Mesendoderm (in vitro differentiated cells): ENCODE measurements around the gene SCCPDH.
"Not testable (repeated sequence)": the region's sequence is repeated elsewhere in the genome, so short reads cannot be mapped to it uniquely, and the experiment has no call there.

ENCODE experiments used
- DNase-seq: peaks from one replicate; pipeline ENCODE4 v3.0.0; 2013
- H2AK5ac ChIP-seq: 2 replicates; pipeline ENCODE4 v1.6.1; 2013; ENCODE audit warnings: low read length, inconsistent platforms
- H2BK120ac ChIP-seq: 2 replicates; pipeline ENCODE4 v1.6.1; 2013; ENCODE audit warnings: low read depth, mild to moderate bottlenecking, low read length, moderate library complexity, mixed read lengths
- H2BK15ac ChIP-seq: replicated peaks from 2 replicates; pipeline ENCODE4 v1.6.1; 2013; ENCODE audit warnings: low read depth, mild to moderate bottlenecking, moderate library complexity
- H2BK5ac ChIP-seq: 2 replicates; pipeline ENCODE4 v1.6.1; 2013; ENCODE audit warnings: low read length, inconsistent platforms
- H3K18ac ChIP-seq: 2 replicates; pipeline ENCODE4 v1.6.1; 2013; ENCODE audit warnings: mild to moderate bottlenecking, low read length, mixed read lengths
- H3K23ac ChIP-seq: one replicate; pipeline ENCODE4 v1.6.1; 2013; ENCODE audit warnings: low read length
- H3K27ac ChIP-seq: 2 replicates; pipeline ENCODE4 v1.5.1; 2013; ENCODE audit warnings: low read depth, mild to moderate bottlenecking, inconsistent platforms, low read length, moderate library complexity
- H3K27me3 ChIP-seq: 2 replicates; pipeline ENCODE4 v1.6.1; 2013; ENCODE audit warnings: low read length, control low read depth, mild to moderate bottlenecking, inconsistent platforms; ENCODE audit not compliant: insufficient read depth, poor library complexity
- H3K36me3 ChIP-seq: 2 replicates; pipeline ENCODE4 v1.6.1; 2013; ENCODE audit warnings: low read length, inconsistent platforms; ENCODE audit not compliant: control insufficient read depth, insufficient read depth
- H3K4ac ChIP-seq: one replicate; pipeline ENCODE4 v1.6.1; 2013; ENCODE audit warnings: low read depth, mild to moderate bottlenecking, low read length, moderate library complexity
- H3K4me1 ChIP-seq: 2 replicates; pipeline ENCODE4 v1.6.1; 2013; ENCODE audit warnings: low read depth, low read length, inconsistent platforms; ENCODE audit not compliant: control insufficient read depth
- H3K4me2 ChIP-seq: 2 replicates; pipeline ENCODE4 v1.6.1; 2013; ENCODE audit warnings: low read length
- H3K4me3 ChIP-seq: 2 replicates; pipeline ENCODE4 v1.5.1; 2013; ENCODE audit warnings: mild to moderate bottlenecking, low read length
- H3K56ac ChIP-seq: one replicate; pipeline ENCODE4 v1.6.1; 2013; ENCODE audit warnings: low read length
- H3K79me1 ChIP-seq: 2 replicates; pipeline ENCODE4 v1.6.1; 2013; ENCODE audit warnings: low read length, inconsistent platforms
- H3K79me2 ChIP-seq: 2 replicates; pipeline ENCODE4 v1.6.1; 2013; ENCODE audit warnings: mild to moderate bottlenecking, low read length; ENCODE audit not compliant: control insufficient read depth, insufficient read depth
- H3K9ac ChIP-seq: 2 replicates; pipeline ENCODE4 v1.6.1; 2013; ENCODE audit warnings: low read length, inconsistent platforms
- H4K5ac ChIP-seq: one replicate; pipeline ENCODE4 v1.6.1; 2013; ENCODE audit warnings: low read length
- H4K8ac ChIP-seq: one replicate; pipeline ENCODE4 v1.6.1; 2013; ENCODE audit warnings: low read depth, mild to moderate bottlenecking, control low read depth, low read length, moderate library complexity
- WGBS: extraction: QIAGEN DNeasy Blood & Tissue Kit; methylation state at CpG from one replicate; pipeline ENCODE4 v1.1.7; 2013; ENCODE audit warnings: low lambda C conversion rate, missing lambda C conversion rate; ENCODE audit not compliant: insufficient coverage; ENCODE audit errors: extremely low coverage; 5-methylcytosine and 5-hydroxymethylcytosine counted together

Gene SCCPDH

GRCh38 chr1:246690100-246690499 lies 34.1 kb upstream of the SCCPDH start:
- no CpG with 5 or more reads among the region's 12 CpGs for WGBS
- Histone ChIP-seq H2BK15ac (no peak overlapping the region), H3K56ac (no peak overlapping the region)

GRCh38 chr1:246691622-246692495 lies 32.4 kb upstream of the SCCPDH start:
- Histone ChIP-seq H3K56ac (no peak overlapping the region), H3K36me3 (no peaks in the 10 kb centered on the region), H3K4me2 (no peak overlapping the region), H3K9ac (no peak overlapping the region), H4K8ac (no peak overlapping the region), H3K79me1 (no peaks in the 10 kb centered on the region), H3K4ac (no peak overlapping the region), H3K23ac (no peak overlapping the region), H3K79me2 (no peaks in the 10 kb centered on the region), H2BK15ac (no peak overlapping the region), H3K27me3 (no peaks in the 10 kb centered on the region), H2BK120ac (no peak overlapping the region), H3K4me1 (no peaks in the 10 kb centered on the region), H3K18ac (no peak overlapping the region), H4K5ac (no peak overlapping the region), H3K27ac (no peak overlapping the region), H2AK5ac (no peak overlapping the region), H2BK5ac (no peak overlapping the region), H3K4me3 (no peak overlapping the region)
- WGBS: no CpG with 5 or more reads among the region's 15 CpGs
- DNase-seq: peak; percentile 57

More at GRCh38 chr1:246690100-246690499, 34.1 kb upstream of the SCCPDH start:
- Histone ChIP-seq H3K79me2 (no peaks in the 10 kb centered on the region), H3K4me2 (no peak overlapping the region), H2BK120ac (no peak overlapping the region), H3K27me3 (no peaks in the 10 kb centered on the region), H3K79me1 (no peaks in the 10 kb centered on the region), H3K27ac (no peak overlapping the region), H3K9ac (no peak overlapping the region), H3K23ac (no peak overlapping the region), H4K5ac (no peak overlapping the region), H3K4me1 (no peaks in the 10 kb centered on the region), H3K18ac (no peak overlapping the region), H4K8ac (no peak overlapping the region), H3K4ac (no peak overlapping the region), H3K36me3 (no peaks in the 10 kb centered on the region), H2AK5ac (no peak overlapping the region), H3K4me3 (no peak overlapping the region), H2BK5ac (no peak overlapping the region)
- DNase-seq: no peak

- H3K9ac ChIP-seq, H3K79me2 ChIP-seq, H3K36me3 ChIP-seq, H3K4ac ChIP-seq, H2BK5ac ChIP-seq, H2BK120ac ChIP-seq, H3K4me1 ChIP-seq, H4K8ac ChIP-seq, H2BK15ac ChIP-seq, DNase-seq, H3K27ac ChIP-seq, H3K27me3 ChIP-seq, H3K23ac ChIP-seq, H4K5ac ChIP-seq, H2AK5ac ChIP-seq, H3K56ac ChIP-seq, H3K18ac ChIP-seq, H3K4me3 ChIP-seq, H3K4me2 ChIP-seq, H3K79me1 ChIP-seq: not testable (repeated sequence)
- no CpG with 5 or more reads among the region's 10 CpGs for WGBS
Observed at GRCh38 chr1:246694213-246694895, 29.9 kb upstream of the SCCPDH start.

GRCh38 chr1:246695136-246695535 lies 29.1 kb upstream of the SCCPDH start:
- Histone ChIP-seq H3K27me3 (no peaks in the 10 kb centered on the region), H4K5ac (no peak overlapping the region), H3K79me1 (no peaks in the 10 kb centered on the region), H3K4me2 (no peak overlapping the region), H3K23ac (no peak overlapping the region), H2BK120ac (no peak overlapping the region), H3K4me3 (no peak overlapping the region), H3K9ac (no peak overlapping the region), H3K4ac (no peak overlapping the region), H3K4me1 (no peaks in the 10 kb centered on the region), H3K36me3 (no peaks in the 10 kb centered on the region), H3K56ac (no peak overlapping the region), H3K27ac (no peak overlapping the region), H4K8ac (no peak overlapping the region), H2AK5ac (no peak overlapping the region), H3K18ac (no peak overlapping the region), H2BK15ac (no peak overlapping the region), H3K79me2 (no peaks in the 10 kb centered on the region), H2BK5ac (no peak overlapping the region)
- WGBS: no CpG with 5 or more reads among the region's 3 CpGs
- no peak for DNase-seq

GRCh38 chr1:246695666-246696065 lies 28.5 kb upstream of the SCCPDH start:
- H2AK5ac ChIP-seq: no peak overlapping the region
- no peaks in the 10 kb centered on the region for H3K4me1 ChIP-seq
- H4K5ac ChIP-seq: no peak overlapping the region
- H3K79me2 ChIP-seq: no peaks in the 10 kb centered on the region
- no peak overlapping the region for H2BK120ac ChIP-seq
- no peak overlapping the region for H3K27ac ChIP-seq
- H3K18ac ChIP-seq: no peak overlapping the region
- no peak overlapping the region for H3K4ac ChIP-seq
- no peak overlapping the region for H3K4me2 ChIP-seq
- H3K56ac ChIP-seq: no peak overlapping the region
- H4K8ac ChIP-seq: no peak overlapping the region
- DNase-seq: no peak
- no peaks in the 10 kb centered on the region for H3K79me1 ChIP-seq
- no peak overlapping the region for H3K23ac ChIP-seq
- no CpG with 5 or more reads among the region's 5 CpGs for WGBS
- H3K27me3 ChIP-seq: no peaks in the 10 kb centered on the region
- no peak overlapping the region for H3K4me3 ChIP-seq
- H2BK5ac ChIP-seq: no peak overlapping the region
- H3K9ac ChIP-seq: no peak overlapping the region
- no peak overlapping the region for H2BK15ac ChIP-seq
- no peaks in the 10 kb centered on the region for H3K36me3 ChIP-seq
